ENCODE measurements around the gene GPR3.

- TF ChIP-seq POLR2A (IDR thresholded peaks at IDR 0.05; ENCODE audit: low read length) (no peak), RNF2 (IDR thresholded peaks at IDR 0.05; ENCODE audit: borderline replicate concordance, low read depth) (no peak), HDAC2 (IDR thresholded peaks at IDR 0.05) (no peak), RCOR1 (IDR thresholded peaks at IDR 0.05; ENCODE audit: low read depth, low read length) (no peak), CBX8 (IDR thresholded peaks at IDR 0.05) (no peak)
- TF ChIP-seq, protein P1, sequence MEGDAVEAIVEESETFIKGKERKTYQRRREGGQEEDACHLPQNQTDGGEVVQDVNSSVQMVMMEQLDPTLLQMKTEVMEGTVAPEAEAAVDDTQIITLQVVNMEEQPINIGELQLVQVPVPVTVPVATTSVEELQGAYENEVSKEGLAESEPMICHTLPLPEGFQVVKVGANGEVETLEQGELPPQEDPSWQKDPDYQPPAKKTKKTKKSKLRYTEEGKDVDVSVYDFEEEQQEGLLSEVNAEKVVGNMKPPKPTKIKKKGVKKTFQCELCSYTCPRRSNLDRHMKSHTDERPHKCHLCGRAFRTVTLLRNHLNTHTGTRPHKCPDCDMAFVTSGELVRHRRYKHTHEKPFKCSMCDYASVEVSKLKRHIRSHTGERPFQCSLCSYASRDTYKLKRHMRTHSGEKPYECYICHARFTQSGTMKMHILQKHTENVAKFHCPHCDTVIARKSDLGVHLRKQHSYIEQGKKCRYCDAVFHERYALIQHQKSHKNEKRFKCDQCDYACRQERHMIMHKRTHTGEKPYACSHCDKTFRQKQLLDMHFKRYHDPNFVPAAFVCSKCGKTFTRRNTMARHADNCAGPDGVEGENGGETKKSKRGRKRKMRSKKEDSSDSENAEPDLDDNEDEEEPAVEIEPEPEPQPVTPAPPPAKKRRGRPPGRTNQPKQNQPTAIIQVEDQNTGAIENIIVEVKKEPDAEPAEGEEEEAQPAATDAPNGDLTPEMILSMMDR (IDR thresholded peaks at IDR 0.05) = no peak
Observed at GRCh38 chr1:27358038-27358927, 34.1 kb upstream of the GPR3 start.

Measured in A549 (cell line).